Measurements from ENCODE around the gene CEBPA.

CEBPA gene

DNA sequence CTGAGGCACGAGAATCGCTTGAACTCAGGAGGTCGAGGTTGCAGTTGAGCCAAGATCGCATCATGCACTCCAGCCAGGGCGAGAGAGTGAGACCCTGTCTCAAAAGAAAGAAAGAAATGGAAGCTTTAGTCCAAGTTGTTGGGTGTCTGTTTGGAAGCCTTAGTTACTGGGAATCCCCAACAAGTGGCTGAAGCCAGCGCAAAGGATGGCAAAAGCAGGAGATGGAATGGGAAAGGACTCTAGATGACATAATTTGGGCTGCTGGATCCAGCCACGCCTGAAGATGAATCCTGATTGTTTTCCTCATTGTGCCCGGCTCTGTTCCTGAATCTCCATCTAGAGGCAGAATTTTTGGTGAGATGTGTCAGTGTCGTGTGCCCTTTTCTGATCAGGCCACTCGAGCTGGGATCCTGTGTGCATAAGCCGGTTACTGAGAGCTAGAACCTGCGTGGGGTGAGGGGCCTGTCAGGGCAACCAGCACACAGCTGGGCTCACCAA lies 18.1 kb downstream of the CEBPA start:
- TF ChIP-seq POLR2A (IDR thresholded peaks at IDR 0.05; ENCODE audit: low read depth, low read length), result no peak
- TF ChIP-seq SPI1 (IDR thresholded peaks at IDR 0.05; ENCODE audit: low read depth, low read length), result no peak
- TF ChIP-seq POLR2AphosphoS5 (IDR thresholded peaks at IDR 0.05; ENCODE audit: low read depth, low read length), result no peak
- no peak for TF ChIP-seq TAF1 (IDR thresholded peaks at IDR 0.05; ENCODE audit: low read depth, low read length)
- TF ChIP-seq POU2F2 (IDR thresholded peaks at IDR 0.05; ENCODE audit: low read depth, low read length), result no peak
- TF ChIP-seq PAX5 (IDR thresholded peaks at IDR 0.05; ENCODE audit: insufficient read depth, low read length, severe bottlenecking), result no peak
- DNase-seq (ENCODE audit: insufficient read length, low spot score) (no peak), FAIRE-seq (no peak)

GRCh38 chr19:33283589-33283988 lies 18.7 kb downstream of the CEBPA start:
- TF ChIP-seq SPI1 (IDR thresholded peaks at IDR 0.05; ENCODE audit: low read depth, low read length) (no peak), POU2F2 (IDR thresholded peaks at IDR 0.05; ENCODE audit: low read depth, low read length) (no peak), POLR2AphosphoS5 (IDR thresholded peaks at IDR 0.05; ENCODE audit: low read depth, low read length) (no peak), PAX5 (IDR thresholded peaks at IDR 0.05; ENCODE audit: insufficient read depth, low read length, severe bottlenecking) (no peak), POLR2A (IDR thresholded peaks at IDR 0.05; ENCODE audit: low read depth, low read length) (no peak), TAF1 (IDR thresholded peaks at IDR 0.05; ENCODE audit: low read depth, low read length) (no peak)
- FAIRE-seq, result no peak
- DNase-seq (ENCODE audit: insufficient read length, low spot score), result no peak

DNA sequence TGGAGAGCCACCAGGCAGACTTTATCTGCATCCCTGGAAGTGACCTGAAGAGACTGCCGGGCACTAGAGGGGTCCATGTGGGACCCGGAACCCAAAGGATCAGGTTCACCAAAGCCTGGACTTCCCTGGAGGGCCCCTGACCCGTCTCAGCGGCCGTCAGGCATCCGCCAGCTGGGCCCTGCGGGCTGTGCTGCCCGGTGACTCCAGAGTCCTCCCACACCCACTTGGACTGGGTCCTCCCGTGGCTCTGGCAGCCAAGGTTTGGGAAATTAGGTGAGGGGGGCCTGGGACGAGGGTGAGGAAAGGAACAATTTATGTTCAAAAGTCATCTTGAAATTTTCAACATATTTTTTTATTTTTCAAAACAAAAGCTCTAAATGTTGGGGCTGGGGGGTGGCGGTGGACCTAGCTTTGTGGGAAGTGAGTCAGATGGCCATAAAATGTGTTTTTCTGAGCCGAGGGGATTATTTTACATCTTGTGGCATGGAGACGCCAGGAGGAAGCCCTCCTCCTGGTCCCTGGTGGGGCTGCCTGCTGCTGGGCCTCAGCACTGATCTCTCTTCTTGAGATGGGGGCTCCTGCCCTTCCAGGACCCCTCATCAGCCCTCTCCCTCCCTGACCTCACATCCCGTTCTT lies 20.2 kb downstream of the CEBPA start:
- TF ChIP-seq POU2F2 (IDR thresholded peaks at IDR 0.05; ENCODE audit: low read depth, low read length) (no peak), TAF1 (IDR thresholded peaks at IDR 0.05; ENCODE audit: low read depth, low read length) (no peak), PAX5 (IDR thresholded peaks at IDR 0.05; ENCODE audit: insufficient read depth, low read length, severe bottlenecking) (no peak), SPI1 (IDR thresholded peaks at IDR 0.05; ENCODE audit: low read depth, low read length) (no peak), POLR2A (IDR thresholded peaks at IDR 0.05; ENCODE audit: low read depth, low read length) (no peak)
- no peak for FAIRE-seq
- no peak for DNase-seq (ENCODE audit: insufficient read length, low spot score)

DNA sequence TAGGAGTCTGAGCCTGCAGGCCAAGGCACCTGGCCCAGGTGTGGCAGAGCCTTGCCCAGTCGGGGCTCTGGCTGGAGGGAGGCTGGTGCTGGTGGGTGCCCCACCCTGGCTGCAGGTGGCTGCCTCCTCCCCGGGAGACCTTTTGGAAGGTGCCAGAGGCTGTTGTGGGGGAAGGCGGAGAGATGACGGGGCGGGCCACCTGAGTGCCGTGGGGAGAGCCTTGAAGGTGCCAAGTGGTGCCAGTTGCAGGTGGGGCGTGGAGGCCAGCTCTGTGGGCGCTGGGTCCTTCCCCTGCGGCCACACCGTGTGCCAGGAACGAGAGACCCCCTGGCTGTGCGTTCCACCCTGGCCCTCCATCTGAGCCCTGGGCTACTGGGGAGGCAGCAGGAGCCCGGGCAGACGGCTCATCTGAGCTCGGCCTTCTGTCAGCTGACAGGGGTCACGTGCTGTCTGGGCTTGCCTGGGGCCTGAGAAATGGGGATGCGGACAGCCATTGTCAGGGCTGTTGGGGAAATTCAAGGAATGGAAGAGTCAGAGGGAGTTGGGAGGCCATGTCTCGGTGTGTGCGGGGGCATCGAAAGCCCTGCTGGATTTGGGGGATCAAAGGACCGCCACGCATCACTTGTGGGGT lies 20.9 kb downstream of the CEBPA start:
- FAIRE-seq (no peak), DNase-seq (ENCODE audit: insufficient read length, low spot score) (no peak)
- TF ChIP-seq POLR2A (IDR thresholded peaks at IDR 0.05; ENCODE audit: low read depth, low read length) (no peak), TAF1 (IDR thresholded peaks at IDR 0.05; ENCODE audit: low read depth, low read length) (no peak), SPI1 (IDR thresholded peaks at IDR 0.05; ENCODE audit: low read depth, low read length) (no peak), POU2F2 (IDR thresholded peaks at IDR 0.05; ENCODE audit: low read depth, low read length) (no peak), POLR2AphosphoS5 (IDR thresholded peaks at IDR 0.05; ENCODE audit: low read depth, low read length) (no peak), PAX5 (IDR thresholded peaks at IDR 0.05; ENCODE audit: insufficient read depth, low read length, severe bottlenecking) (no peak)

- DNase-seq (ENCODE audit: insufficient read length, low spot score) (peak; percentile 81), FAIRE-seq (peak; percentile 97)
- TF ChIP-seq SPI1 (IDR thresholded peaks at IDR 0.05; ENCODE audit: low read depth, low read length), result no peak
- TF ChIP-seq TAF1 (IDR thresholded peaks at IDR 0.05; ENCODE audit: low read depth, low read length), result no peak
These were observed 21.9 kb downstream of the CEBPA start for GRCh38 chr19:33280351-33280921.

GRCh38 chr19:33279430-33280350 lies 22.6 kb downstream of the CEBPA start:
- no peak for TF ChIP-seq PAX5 (IDR thresholded peaks at IDR 0.05; ENCODE audit: insufficient read depth, low read length, severe bottlenecking)
- TF ChIP-seq POU2F2 (IDR thresholded peaks at IDR 0.05; ENCODE audit: low read depth, low read length), result no peak
- TF ChIP-seq POLR2AphosphoS5 (IDR thresholded peaks at IDR 0.05; ENCODE audit: low read depth, low read length), result no peak
- TF ChIP-seq POLR2A (IDR thresholded peaks at IDR 0.05; ENCODE audit: low read depth, low read length), result no peak
- TF ChIP-seq TAF1 (IDR thresholded peaks at IDR 0.05; ENCODE audit: low read depth, low read length), result no peak
- no peak for TF ChIP-seq SPI1 (IDR thresholded peaks at IDR 0.05; ENCODE audit: low read depth, low read length)
- FAIRE-seq, result no peak
- DNase-seq (ENCODE audit: insufficient read length, low spot score), result no peak

DNA sequence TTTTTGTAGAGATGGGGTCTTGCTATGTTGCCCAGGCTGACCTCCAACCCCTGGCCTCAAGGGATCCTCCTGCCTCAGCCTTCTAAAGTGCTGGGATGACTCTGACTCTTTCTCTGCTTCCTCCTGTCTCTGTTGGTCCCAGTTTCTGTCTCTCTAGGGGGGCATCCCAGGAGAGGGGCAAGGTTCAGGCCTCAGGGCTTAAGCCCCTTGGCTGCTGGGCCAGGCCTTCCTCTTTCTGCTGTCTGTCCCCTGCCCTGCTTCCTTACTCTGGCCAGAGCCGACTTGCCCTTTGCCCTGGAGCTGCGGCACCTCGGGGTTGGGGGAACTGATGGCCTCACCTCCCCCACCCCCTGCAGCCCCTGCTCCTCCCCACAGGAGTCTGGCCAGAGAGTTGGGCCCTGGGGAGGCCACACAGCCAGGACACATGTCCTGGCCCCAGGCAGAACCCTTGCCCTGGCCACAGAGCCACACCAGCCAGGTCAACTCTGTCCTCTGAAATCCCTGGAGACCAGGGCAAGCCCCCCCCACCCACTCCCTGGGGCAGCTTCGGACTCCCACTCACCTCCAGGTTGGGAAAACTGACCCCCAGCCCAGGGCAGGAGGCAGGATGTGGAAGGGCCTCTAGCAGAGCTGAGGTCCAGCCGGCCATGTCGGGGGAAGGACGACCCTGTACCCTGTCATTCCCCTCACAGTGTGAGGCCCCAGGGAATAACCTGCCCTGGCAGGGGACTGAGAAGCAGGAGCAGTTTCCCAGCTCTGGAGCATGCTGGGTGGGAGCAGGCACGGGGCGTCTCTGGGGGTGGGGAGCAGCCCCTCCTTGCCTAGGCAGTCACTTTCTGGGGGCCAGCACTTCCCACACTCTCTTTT lies 23.7 kb downstream of the CEBPA start:
- FAIRE-seq (no peak), DNase-seq (ENCODE audit: insufficient read length, low spot score) (no peak)
- TF ChIP-seq TAF1 (IDR thresholded peaks at IDR 0.05; ENCODE audit: low read depth, low read length) (no peak), POU2F2 (IDR thresholded peaks at IDR 0.05; ENCODE audit: low read depth, low read length) (no peak), POLR2A (IDR thresholded peaks at IDR 0.05; ENCODE audit: low read depth, low read length) (no peak), PAX5 (IDR thresholded peaks at IDR 0.05; ENCODE audit: insufficient read depth, low read length, severe bottlenecking) (no peak), POLR2AphosphoS5 (IDR thresholded peaks at IDR 0.05; ENCODE audit: low read depth, low read length) (no peak), SPI1 (IDR thresholded peaks at IDR 0.05; ENCODE audit: low read depth, low read length) (no peak)

- no peak for DNase-seq (ENCODE audit: insufficient read length, low spot score)
- no peak for FAIRE-seq
- TF ChIP-seq POLR2AphosphoS5 (IDR thresholded peaks at IDR 0.05; ENCODE audit: low read depth, low read length) (no peak), PAX5 (IDR thresholded peaks at IDR 0.05; ENCODE audit: insufficient read depth, low read length, severe bottlenecking) (no peak), POLR2A (IDR thresholded peaks at IDR 0.05; ENCODE audit: low read depth, low read length) (no peak), SPI1 (IDR thresholded peaks at IDR 0.05; ENCODE audit: low read depth, low read length) (no peak), TAF1 (IDR thresholded peaks at IDR 0.05; ENCODE audit: low read depth, low read length) (no peak), POU2F2 (IDR thresholded peaks at IDR 0.05; ENCODE audit: low read depth, low read length) (no peak)
These were observed 24.3 kb downstream of the CEBPA start for GRCh38 chr19:33278023-33278402.
